ENCODE results near the gene LSMEM2.
"Not testable (repeated sequence)": the region's sequence is repeated elsewhere in the genome, so short reads cannot be mapped to it uniquely, and the experiment has no call there.

LSMEM2 gene

GRCh38 chr3:50264383-50264963 is 14.4 kb upstream of the LSMEM2 start:
- DNase-seq (ENCODE audit: low read depth in 1 of 2, low spot score in 1 of 2): no peak

- DNase-seq (ENCODE audit: low read depth in 1 of 2, low spot score in 1 of 2): no peak
These were observed 13.9 kb upstream of the LSMEM2 start for GRCh38 chr3:50264964-50265485.

GRCh38 chr3:50265571-50265970 is 13.3 kb upstream of the LSMEM2 start:
- no peak for DNase-seq (ENCODE audit: low read depth in 1 of 2, low spot score in 1 of 2)

GRCh38 chr3:50266017-50266416 is 12.9 kb upstream of the LSMEM2 start:
- no peak for DNase-seq (ENCODE audit: low read depth in 1 of 2, low spot score in 1 of 2)

GRCh38 chr3:50266836-50267235 is 12.1 kb upstream of the LSMEM2 start:
- no peak for DNase-seq (ENCODE audit: low read depth in 1 of 2, low spot score in 1 of 2)

- DNase-seq (ENCODE audit: low read depth in 1 of 2, low spot score in 1 of 2): no peak
These were observed 11.5 kb upstream of the LSMEM2 start for GRCh38 chr3:50267280-50267913.

- DNase-seq (ENCODE audit: low read depth in 1 of 2, low spot score in 1 of 2): no peak
These were observed 10.6 kb upstream of the LSMEM2 start for GRCh38 chr3:50268276-50268675.

- DNase-seq (ENCODE audit: low read depth in 1 of 2, low spot score in 1 of 2): no peak
These were observed 10.0 kb upstream of the LSMEM2 start, which contains the start of gene SEMA3B for GRCh38 chr3:50268703-50269451. Gene SEMA3B, plus strand, starts transcription at chr3:50269147. Its CDS starts 94 bp downstream, at chr3:50269241.

- DNase-seq (ENCODE audit: low read depth in 1 of 2, low spot score in 1 of 2): no peak
These were observed 9.4 kb upstream of the LSMEM2 start for GRCh38 chr3:50269460-50269859.

GRCh38 chr3:50269977-50270413 is 8.9 kb upstream of the LSMEM2 start:
- DNase-seq (ENCODE audit: low read depth in 1 of 2, low spot score in 1 of 2): no peak

GRCh38 chr3:50270422-50271224 is 8.3 kb upstream of the LSMEM2 start:
- DNase-seq (ENCODE audit: low read depth in 1 of 2, low spot score in 1 of 2): no peak

GRCh38 chr3:50271314-50271936 is 7.5 kb upstream of the LSMEM2 start:
- DNase-seq (ENCODE audit: low read depth in 1 of 2, low spot score in 1 of 2): no peak

GRCh38 chr3:50272538-50272910 is 6.4 kb upstream of the LSMEM2 start:
- DNase-seq (ENCODE audit: low read depth in 1 of 2, low spot score in 1 of 2): not testable (repeated sequence)

GRCh38 chr3:50272911-50273688 is 5.8 kb upstream of the LSMEM2 start:
- peak; percentile 80 to 88 for DNase-seq (ENCODE audit: low read depth in 1 of 2, low spot score in 1 of 2)

GRCh38 chr3:50273689-50274065 is 5.2 kb upstream of the LSMEM2 start:
- no peak for DNase-seq (ENCODE audit: low read depth in 1 of 2, low spot score in 1 of 2)

- DNase-seq (ENCODE audit: low read depth in 1 of 2, low spot score in 1 of 2): peak; percentile 63 to 68
These were observed 4.3 kb upstream of the LSMEM2 start for GRCh38 chr3:50274371-50275104.

- no peak for DNase-seq (ENCODE audit: low read depth in 1 of 2, low spot score in 1 of 2)
These were observed 3.5 kb upstream of the LSMEM2 start for GRCh38 chr3:50275141-50275995.

GRCh38 chr3:50275996-50276761 is 2.7 kb upstream of the LSMEM2 start:
- DNase-seq (ENCODE audit: low read depth in 1 of 2, low spot score in 1 of 2): no peak

All from activated CD4-positive, alpha-beta T cell treated with anti-CD3 and anti-CD28 coated beads, Interleukin-2, amount 50 U/mL, for 24 hours (primary cell).